Osteocyte (in vitro differentiated cells): Measurements from ENCODE around the gene DTX1. TPM values are rescaled to one million over a fixed set of nuclear protein-coding genes. Genes with fewer than 3 reads are reported as not detected.

ENCODE experiments used
- DNase-seq: peaks from one replicate; pipeline ENCODE4 v3.0.0; 2021; ENCODE audit warnings: mixed read lengths; ENCODE audit not compliant: unreplicated experiment; ENCODE audit errors: extremely low spot score
- H3K27ac Mint-ChIP-seq: one replicate; pipeline ENCODE4 v1.8.0; 2021; ENCODE audit warnings: mild to moderate bottlenecking, mixed read lengths; ENCODE audit not compliant: unreplicated experiment
- H3K27me3 Mint-ChIP-seq: one replicate; pipeline ENCODE4 v1.8.0; 2021; ENCODE audit warnings: mixed read lengths; ENCODE audit not compliant: unreplicated experiment
- H3K36me3 Mint-ChIP-seq: one replicate; pipeline ENCODE4 v1.8.0; 2021; ENCODE audit warnings: mixed read lengths; ENCODE audit not compliant: unreplicated experiment
- H3K4me1 Mint-ChIP-seq: one replicate; pipeline ENCODE4 v1.8.0; 2021; ENCODE audit warnings: mixed read lengths; ENCODE audit not compliant: unreplicated experiment
- H3K4me3 Mint-ChIP-seq: one replicate; pipeline ENCODE4 v1.8.0; 2021; ENCODE audit warnings: mild to moderate bottlenecking, moderate library complexity, mixed read lengths; ENCODE audit not compliant: unreplicated experiment
- H3K9me3 Mint-ChIP-seq: one replicate; pipeline ENCODE4 v1.8.0; 2021; ENCODE audit warnings: mixed read lengths; ENCODE audit not compliant: unreplicated experiment
- total RNA-seq: library from RNA; stranded (reverse); gene quantifications from 2 replicates; pipeline ENCODE4 v1.2.1, GENCODE V29; 2021
- TF ChIP-seq, protein P1 (sequence below): fragments of 200-600 bp; sonication (generic); IDR thresholded peaks from 2 replicates; pipeline ENCODE4 v1.5.0; 2021; ENCODE audit warnings: antibody characterized with exemption, mild to moderate bottlenecking, moderate library complexity

Gene DTX1
- total RNA-seq, 1 donor from 2014 or later: not detected

GRCh38 chr12:113131556-113131955 is 75.0 kb downstream of the DTX1 start:
- H3K27ac Mint-ChIP-seq: no peak overlapping the region
- DNase-seq: no peak
- TF ChIP-seq, protein P1, sequence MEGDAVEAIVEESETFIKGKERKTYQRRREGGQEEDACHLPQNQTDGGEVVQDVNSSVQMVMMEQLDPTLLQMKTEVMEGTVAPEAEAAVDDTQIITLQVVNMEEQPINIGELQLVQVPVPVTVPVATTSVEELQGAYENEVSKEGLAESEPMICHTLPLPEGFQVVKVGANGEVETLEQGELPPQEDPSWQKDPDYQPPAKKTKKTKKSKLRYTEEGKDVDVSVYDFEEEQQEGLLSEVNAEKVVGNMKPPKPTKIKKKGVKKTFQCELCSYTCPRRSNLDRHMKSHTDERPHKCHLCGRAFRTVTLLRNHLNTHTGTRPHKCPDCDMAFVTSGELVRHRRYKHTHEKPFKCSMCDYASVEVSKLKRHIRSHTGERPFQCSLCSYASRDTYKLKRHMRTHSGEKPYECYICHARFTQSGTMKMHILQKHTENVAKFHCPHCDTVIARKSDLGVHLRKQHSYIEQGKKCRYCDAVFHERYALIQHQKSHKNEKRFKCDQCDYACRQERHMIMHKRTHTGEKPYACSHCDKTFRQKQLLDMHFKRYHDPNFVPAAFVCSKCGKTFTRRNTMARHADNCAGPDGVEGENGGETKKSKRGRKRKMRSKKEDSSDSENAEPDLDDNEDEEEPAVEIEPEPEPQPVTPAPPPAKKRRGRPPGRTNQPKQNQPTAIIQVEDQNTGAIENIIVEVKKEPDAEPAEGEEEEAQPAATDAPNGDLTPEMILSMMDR: no peak
- H3K4me3 Mint-ChIP-seq: no peak overlapping the region
- no peaks in the 10 kb centered on the region for H3K36me3 Mint-ChIP-seq
- H3K9me3 Mint-ChIP-seq: no peaks in the 10 kb centered on the region
- peaks cover 2% of the 10 kb centered on the region for H3K4me1 Mint-ChIP-seq
- peaks cover 27% of the 10 kb centered on the region for H3K27me3 Mint-ChIP-seq

DNA sequence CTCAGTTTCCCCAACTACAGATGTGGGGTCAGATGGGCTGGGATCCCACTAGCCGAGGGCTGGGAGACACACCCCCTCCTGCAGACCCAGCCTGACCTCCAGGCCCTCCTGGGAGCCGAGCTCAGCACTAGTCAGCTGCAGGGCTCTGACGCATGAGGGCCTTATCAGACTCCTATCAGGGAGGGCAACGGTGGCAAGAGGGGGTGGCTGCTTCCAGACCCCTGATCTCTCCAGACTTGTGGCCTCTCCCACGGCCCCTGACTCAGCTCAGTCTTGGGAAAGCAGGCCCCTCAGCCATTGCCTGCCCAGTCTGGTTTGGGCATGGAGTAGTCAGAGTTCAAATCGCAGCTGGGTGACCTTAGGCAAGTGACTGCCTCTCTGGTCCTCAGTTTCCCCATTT is 76.5 kb downstream of the DTX1 start:
- H3K9me3 Mint-ChIP-seq: no peaks in the 10 kb centered on the region
- H3K27me3 Mint-ChIP-seq: peaks cover 27% of the 10 kb centered on the region
- no peak overlapping the region for H3K4me3 Mint-ChIP-seq
- peaks cover 2% of the 10 kb centered on the region for H3K4me1 Mint-ChIP-seq
- no peak for DNase-seq
- TF ChIP-seq, protein P1: no peak
- H3K27ac Mint-ChIP-seq: no peak overlapping the region
- H3K36me3 Mint-ChIP-seq: no peaks in the 10 kb centered on the region

GRCh38 chr12:113133666-113134065 is 77.1 kb downstream of the DTX1 start:
- Mint-ChIP-seq H3K9me3 (no peaks in the 10 kb centered on the region), H3K36me3 (no peaks in the 10 kb centered on the region), H3K4me1 (peaks cover 2% of the 10 kb centered on the region), H3K27me3 (peaks cover 21% of the 10 kb centered on the region), H3K4me3 (no peak overlapping the region), H3K27ac (no peak overlapping the region)
- TF ChIP-seq, protein P1: no peak
- no peak for DNase-seq

GRCh38 chr12:113134071-113134470 is 77.5 kb downstream of the DTX1 start:
- H3K9me3 Mint-ChIP-seq: no peaks in the 10 kb centered on the region
- peaks cover 20% of the 10 kb centered on the region for H3K27me3 Mint-ChIP-seq

DNA sequence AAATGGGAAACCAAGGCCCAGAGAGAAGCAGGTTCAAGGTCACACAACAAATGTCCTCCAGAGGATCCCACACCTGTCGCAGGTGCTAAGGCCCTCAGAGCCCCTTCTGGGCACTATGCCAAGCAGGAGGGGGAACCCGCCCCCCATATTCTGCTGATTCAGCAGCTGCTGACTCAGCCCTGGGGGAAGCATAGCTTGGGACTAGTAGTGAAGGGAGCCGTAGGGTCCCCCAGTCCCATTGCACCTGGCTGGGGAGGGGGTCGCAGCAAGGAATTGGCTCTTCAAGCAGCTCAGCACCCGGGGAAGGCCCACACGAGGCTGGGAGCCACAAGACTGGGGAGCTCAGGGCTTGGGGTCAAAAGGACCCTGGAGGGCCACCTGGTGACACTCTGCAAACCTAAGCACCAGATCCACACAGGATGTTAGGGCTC is 78.0 kb downstream of the DTX1 start:
- H3K27me3 Mint-ChIP-seq: peaks cover 20% of the 10 kb centered on the region
- H3K9me3 Mint-ChIP-seq: no peaks in the 10 kb centered on the region
- TF ChIP-seq, protein P1: no peak
- H3K36me3 Mint-ChIP-seq: no peaks in the 10 kb centered on the region
- H3K27ac Mint-ChIP-seq: no peak overlapping the region
- H3K4me1 Mint-ChIP-seq: peaks cover 2% of the 10 kb centered on the region
- DNase-seq: no peak
- H3K4me3 Mint-ChIP-seq: no peak overlapping the region

More at GRCh38 chr12:113134071-113134470, 77.5 kb downstream of the DTX1 start:
- Mint-ChIP-seq H3K27ac (no peak overlapping the region), H3K4me3 (no peak overlapping the region), H3K4me1 (peaks cover 2% of the 10 kb centered on the region), H3K36me3 (no peaks in the 10 kb centered on the region)
- TF ChIP-seq, protein P1: no peak
- no peak for DNase-seq
